ENCODE data around the gene PROM2. TPM values are rescaled to one million over a fixed set of nuclear protein-coding genes. Genes with fewer than 3 reads are reported as not detected.

The PROM2 gene
- total RNA-seq, 3 donors from 2014 or later, result 24.4 to 44.0 (median 35.8) TPM

- Histone ChIP-seq H3K4me3 (no peak overlapping the region), H3K36me3 (ENCODE audit: low read depth) (no peaks in the 10 kb centered on the region), H3K9me3 (peaks cover 8% of the 10 kb centered on the region), H3K4me1 (ENCODE audit: low read depth) (no peaks in the 10 kb centered on the region)
- TF ChIP-seq, protein P1, sequence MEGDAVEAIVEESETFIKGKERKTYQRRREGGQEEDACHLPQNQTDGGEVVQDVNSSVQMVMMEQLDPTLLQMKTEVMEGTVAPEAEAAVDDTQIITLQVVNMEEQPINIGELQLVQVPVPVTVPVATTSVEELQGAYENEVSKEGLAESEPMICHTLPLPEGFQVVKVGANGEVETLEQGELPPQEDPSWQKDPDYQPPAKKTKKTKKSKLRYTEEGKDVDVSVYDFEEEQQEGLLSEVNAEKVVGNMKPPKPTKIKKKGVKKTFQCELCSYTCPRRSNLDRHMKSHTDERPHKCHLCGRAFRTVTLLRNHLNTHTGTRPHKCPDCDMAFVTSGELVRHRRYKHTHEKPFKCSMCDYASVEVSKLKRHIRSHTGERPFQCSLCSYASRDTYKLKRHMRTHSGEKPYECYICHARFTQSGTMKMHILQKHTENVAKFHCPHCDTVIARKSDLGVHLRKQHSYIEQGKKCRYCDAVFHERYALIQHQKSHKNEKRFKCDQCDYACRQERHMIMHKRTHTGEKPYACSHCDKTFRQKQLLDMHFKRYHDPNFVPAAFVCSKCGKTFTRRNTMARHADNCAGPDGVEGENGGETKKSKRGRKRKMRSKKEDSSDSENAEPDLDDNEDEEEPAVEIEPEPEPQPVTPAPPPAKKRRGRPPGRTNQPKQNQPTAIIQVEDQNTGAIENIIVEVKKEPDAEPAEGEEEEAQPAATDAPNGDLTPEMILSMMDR (IDR thresholded peaks at IDR 0.05), result no peak
- intact Hi-C loops (cut with DNase I, micrococcal nuclease), result no loop called here
- DNase-seq (no peak), ATAC-seq (no peak)
Measured at GRCh38 chr2:95258271-95258670, 16.0 kb upstream of the PROM2 start.

GRCh38 chr2:95260028-95261023, 13.9 kb upstream of the PROM2 start:
- H3K4me1 ChIP-seq (ENCODE audit: low read depth), result no peaks in the 10 kb centered on the region
- TF ChIP-seq, protein P1 (IDR thresholded peaks at IDR 0.05), result no peak
- peak; percentile 23 for ATAC-seq
- H3K36me3 ChIP-seq (ENCODE audit: low read depth), result no peaks in the 10 kb centered on the region
- H3K9me3 ChIP-seq, result peaks cover 8% of the 10 kb centered on the region
- intact Hi-C loops (cut with DNase I, micrococcal nuclease), result no loop called here
- DNase-seq, result no peak
- no peak overlapping the region for H3K4me3 ChIP-seq

DNA sequence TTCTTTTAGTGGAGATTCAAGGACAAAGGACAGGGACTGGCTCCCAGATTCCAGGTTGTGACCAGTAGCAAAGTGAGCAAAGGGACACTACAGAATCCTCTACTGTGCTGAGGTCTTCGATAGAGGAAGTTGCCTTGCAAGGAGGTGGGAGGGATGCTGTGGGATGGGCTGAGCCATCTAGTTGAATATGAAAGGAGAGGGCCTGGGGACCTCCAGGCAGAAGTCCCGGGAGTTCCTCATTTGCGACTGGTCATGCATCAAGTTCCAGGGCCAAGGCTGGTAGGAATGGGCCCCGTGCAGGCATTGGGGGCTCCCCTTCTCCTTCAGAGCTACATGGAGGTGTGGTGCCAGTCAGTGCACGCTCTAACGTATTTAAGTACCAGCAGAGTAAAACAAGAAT, 12.6 kb upstream of the PROM2 start:
- no peak for ATAC-seq
- H3K4me3 ChIP-seq, result no peak overlapping the region
- H3K9me3 ChIP-seq, result peaks cover 8% of the 10 kb centered on the region
- TF ChIP-seq, protein P1 (IDR thresholded peaks at IDR 0.05), result no peak
- H3K4me1 ChIP-seq (ENCODE audit: low read depth), result no peaks in the 10 kb centered on the region
- intact Hi-C loops (cut with DNase I, micrococcal nuclease), result no loop called here
- DNase-seq, result no peak
- no peaks in the 10 kb centered on the region for H3K36me3 ChIP-seq (ENCODE audit: low read depth)

GRCh38 chr2:95262896-95263542, 11.2 kb upstream of the PROM2 start:
- no peak for ATAC-seq
- TF ChIP-seq, protein P1 (IDR thresholded peaks at IDR 0.05), result no peak
- DNase-seq, result no peak

DNA sequence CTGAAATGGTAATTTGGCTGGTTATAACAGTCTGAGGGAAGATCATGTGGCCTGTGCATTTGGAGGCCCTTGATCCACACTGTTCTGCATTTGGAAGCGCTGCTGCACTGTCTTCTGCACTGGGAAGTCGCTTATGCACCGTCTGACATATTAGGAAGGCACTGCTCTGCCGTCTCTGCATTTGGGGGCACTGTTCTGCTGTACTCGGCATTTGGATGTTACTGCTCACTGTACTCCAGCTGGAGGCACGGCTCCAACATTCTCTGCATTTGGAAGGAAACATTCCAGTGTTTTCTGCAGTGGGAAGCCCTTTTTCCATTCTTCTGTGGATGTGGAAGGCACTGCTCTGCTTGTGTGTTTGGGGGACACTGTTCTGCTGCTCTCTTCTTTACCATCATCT, 9.6 kb upstream of the PROM2 start:
- H3K4me3 ChIP-seq, result no peak overlapping the region
- intact Hi-C loops (cut with DNase I, micrococcal nuclease), result no loop called here
- ATAC-seq, result no peak
- H3K4me1 ChIP-seq (ENCODE audit: low read depth), result no peaks in the 10 kb centered on the region
- no peak for DNase-seq
- TF ChIP-seq, protein P1 (IDR thresholded peaks at IDR 0.05), result no peak
- H3K9me3 ChIP-seq, result no peaks in the 10 kb centered on the region
- no peaks in the 10 kb centered on the region for H3K36me3 ChIP-seq (ENCODE audit: low read depth)

More at GRCh38 chr2:95262896-95263542, 11.2 kb upstream of the PROM2 start:
- H3K9me3 ChIP-seq, result no peaks in the 10 kb centered on the region
- H3K36me3 ChIP-seq (ENCODE audit: low read depth), result no peaks in the 10 kb centered on the region
- H3K4me1 ChIP-seq (ENCODE audit: low read depth), result no peaks in the 10 kb centered on the region
- intact Hi-C loops (cut with DNase I, micrococcal nuclease), result no loop called here
- no peak overlapping the region for H3K4me3 ChIP-seq

Measured in mucosa of descending colon (tissue), 3 donors.